OCI-LY3 (cell line): ENCODE measurements around the gene TGFB1.

ENCODE experiments used
- EZH2phosphoT487 ChIP-seq: fragments of 200-600 bp; shearing (Covaris generic); IDR thresholded peaks from 2 replicates; pipeline ENCODE4 v1.6.1; 2018; ENCODE audit warnings: antibody characterized with exemption, mixed run types, low read depth
- TF ChIP-seq, protein P1 (sequence below): fragments of 200-600, 300-600 bp; sonication (generic); IDR thresholded peaks from 2 replicates; pipeline ENCODE4 v1.5.1; 2014; ENCODE audit warnings: antibody characterized with exemption, low read length, low read depth

DNA sequence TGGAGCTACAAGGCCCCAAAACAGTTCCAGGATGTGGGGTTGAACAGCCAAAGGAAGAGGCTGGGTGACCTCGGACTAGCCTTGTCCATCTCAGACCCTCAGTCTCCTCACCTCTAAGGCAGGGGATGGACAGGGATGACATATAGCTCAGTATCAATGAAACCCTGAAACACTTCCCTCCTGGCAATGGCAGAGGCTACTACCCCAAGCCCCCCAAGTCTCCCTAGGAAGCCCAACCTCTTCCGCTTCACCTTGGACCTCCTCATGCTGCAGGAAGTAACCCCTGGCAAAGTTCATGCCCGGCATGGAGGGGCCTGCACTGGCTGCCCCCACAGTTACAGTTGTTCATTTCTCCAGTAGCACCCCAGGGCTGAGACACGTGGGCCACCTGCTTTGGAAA lies 33.2 kb downstream of the TGFB1 start:
- TF ChIP-seq, protein P1, sequence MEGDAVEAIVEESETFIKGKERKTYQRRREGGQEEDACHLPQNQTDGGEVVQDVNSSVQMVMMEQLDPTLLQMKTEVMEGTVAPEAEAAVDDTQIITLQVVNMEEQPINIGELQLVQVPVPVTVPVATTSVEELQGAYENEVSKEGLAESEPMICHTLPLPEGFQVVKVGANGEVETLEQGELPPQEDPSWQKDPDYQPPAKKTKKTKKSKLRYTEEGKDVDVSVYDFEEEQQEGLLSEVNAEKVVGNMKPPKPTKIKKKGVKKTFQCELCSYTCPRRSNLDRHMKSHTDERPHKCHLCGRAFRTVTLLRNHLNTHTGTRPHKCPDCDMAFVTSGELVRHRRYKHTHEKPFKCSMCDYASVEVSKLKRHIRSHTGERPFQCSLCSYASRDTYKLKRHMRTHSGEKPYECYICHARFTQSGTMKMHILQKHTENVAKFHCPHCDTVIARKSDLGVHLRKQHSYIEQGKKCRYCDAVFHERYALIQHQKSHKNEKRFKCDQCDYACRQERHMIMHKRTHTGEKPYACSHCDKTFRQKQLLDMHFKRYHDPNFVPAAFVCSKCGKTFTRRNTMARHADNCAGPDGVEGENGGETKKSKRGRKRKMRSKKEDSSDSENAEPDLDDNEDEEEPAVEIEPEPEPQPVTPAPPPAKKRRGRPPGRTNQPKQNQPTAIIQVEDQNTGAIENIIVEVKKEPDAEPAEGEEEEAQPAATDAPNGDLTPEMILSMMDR = no peak
- no peak for TF ChIP-seq EZH2phosphoT487
